ENCODE data around the gene PDX1. TPM values are rescaled to one million over a fixed set of nuclear protein-coding genes. Genes with fewer than 3 reads are reported as not detected.

The PDX1 gene
- total RNA-seq, 4 donors from 2014 or later: 0.16 TPM; not detected in 3

DNA sequence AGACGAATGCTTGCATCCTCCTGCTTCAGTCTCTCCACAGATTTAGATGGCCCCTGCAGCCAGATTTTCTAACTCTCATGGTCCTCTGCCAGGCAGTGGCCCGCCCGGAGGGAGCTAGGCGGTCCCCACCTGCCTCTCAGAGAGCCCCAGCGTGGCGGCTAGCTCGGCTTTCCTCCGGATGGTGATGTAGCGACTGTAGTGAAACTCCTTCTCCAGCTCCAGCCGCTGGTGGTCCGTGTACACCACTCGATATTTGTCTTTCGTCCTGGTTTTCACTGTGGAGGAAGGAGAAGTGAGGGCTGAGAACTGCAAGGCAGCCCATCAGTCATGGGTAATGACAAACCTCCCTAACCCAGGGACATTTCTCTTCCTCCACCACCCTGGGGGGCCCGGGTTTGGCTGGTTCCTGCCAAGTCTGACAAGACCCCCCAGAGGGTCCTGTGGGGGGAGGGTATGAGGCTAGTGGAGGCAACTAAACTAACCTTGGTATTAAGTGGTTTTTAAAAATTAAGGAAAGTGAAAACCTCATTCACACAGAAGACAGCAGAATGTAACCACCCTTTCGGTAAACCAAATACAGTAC is 45.0 kb downstream of the PDX1 start:
- Histone ChIP-seq H3K36me3 (no peaks in the 10 kb centered on the region), H3K4me1 (peaks cover 0 to 61% (median 44%) of the 10 kb centered on the region in 4 donors), H3K4me3 (peak overlapping the region in 3 of 4 donors; percentile 72 to 75 (median 73)), H3K9me3 (no peaks in the 10 kb centered on the region), H3K27ac (peak overlapping the region; percentile 75 to 97 (median 92)), H3K27me3 (peaks cover 95% of the 10 kb centered on the region)
- intact Hi-C loops (cut with DNase I; ENCODE audit: low total_unique reads): no loop called here
- in situ Hi-C loops (cut with MboI; ENCODE audit: low pct_ligation_motif_present in 1 of 4, low pct_unique_long_range_greater_than_20kb in 1 of 4, low sequenced_read_pairs in 3 of 4): no loop called here
- TF ChIP-seq, protein P1, sequence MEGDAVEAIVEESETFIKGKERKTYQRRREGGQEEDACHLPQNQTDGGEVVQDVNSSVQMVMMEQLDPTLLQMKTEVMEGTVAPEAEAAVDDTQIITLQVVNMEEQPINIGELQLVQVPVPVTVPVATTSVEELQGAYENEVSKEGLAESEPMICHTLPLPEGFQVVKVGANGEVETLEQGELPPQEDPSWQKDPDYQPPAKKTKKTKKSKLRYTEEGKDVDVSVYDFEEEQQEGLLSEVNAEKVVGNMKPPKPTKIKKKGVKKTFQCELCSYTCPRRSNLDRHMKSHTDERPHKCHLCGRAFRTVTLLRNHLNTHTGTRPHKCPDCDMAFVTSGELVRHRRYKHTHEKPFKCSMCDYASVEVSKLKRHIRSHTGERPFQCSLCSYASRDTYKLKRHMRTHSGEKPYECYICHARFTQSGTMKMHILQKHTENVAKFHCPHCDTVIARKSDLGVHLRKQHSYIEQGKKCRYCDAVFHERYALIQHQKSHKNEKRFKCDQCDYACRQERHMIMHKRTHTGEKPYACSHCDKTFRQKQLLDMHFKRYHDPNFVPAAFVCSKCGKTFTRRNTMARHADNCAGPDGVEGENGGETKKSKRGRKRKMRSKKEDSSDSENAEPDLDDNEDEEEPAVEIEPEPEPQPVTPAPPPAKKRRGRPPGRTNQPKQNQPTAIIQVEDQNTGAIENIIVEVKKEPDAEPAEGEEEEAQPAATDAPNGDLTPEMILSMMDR (IDR thresholded peaks at IDR 0.05): no peak
- TF ChIP-seq POLR2A (IDR thresholded peaks at IDR 0.05) (no peak), POLR2AphosphoS5 (IDR thresholded peaks at IDR 0.05) (no peak), EP300 (IDR thresholded peaks at IDR 0.05; ENCODE audit: low read depth) (no peak)
- no peak for DNase-seq
- WGBS, 2 donors (ENCODE audit: low coverage in 1 of 2): 24 to 41% methylated on average over 8 to 15 of the region's 15 CpGs

DNA sequence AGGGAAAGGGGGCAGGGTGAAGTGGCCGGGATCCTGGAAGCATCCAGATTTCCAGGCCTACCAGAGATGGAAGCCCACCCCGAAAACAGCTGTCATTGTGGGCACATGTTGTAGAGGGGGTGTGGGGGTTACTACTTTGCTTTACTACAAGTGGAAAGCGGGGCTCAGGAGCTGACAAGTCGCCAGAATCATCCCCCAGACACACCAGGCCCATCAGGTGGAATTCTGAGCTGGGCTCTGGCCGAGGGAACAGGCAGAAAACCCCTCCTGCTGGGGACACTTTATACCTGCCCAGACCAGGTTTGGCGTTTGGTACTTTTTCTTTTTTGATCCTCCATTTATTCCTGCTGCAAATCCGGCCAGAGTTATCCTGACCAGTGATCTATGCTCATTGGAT is 45.5 kb downstream of the PDX1 start:
- 42 to 49% methylated on average over 6 to 7 of the region's 7 CpGs for WGBS, 2 donors (ENCODE audit: low coverage in 1 of 2)
- Histone ChIP-seq H3K4me3 (peak overlapping the region in 3 of 4 donors; percentile 72 to 75 (median 73)), H3K4me1 (peaks cover 0 to 56% (median 38%) of the 10 kb centered on the region in 4 donors), H3K9me3 (no peaks in the 10 kb centered on the region), H3K27me3 (peaks cover 95% of the 10 kb centered on the region), H3K27ac (peak overlapping the region; percentile 75 to 97 (median 92)), H3K36me3 (no peaks in the 10 kb centered on the region)
- intact Hi-C loops (cut with DNase I; ENCODE audit: low total_unique reads): no loop called here
- no peak for DNase-seq
- TF ChIP-seq EP300 (IDR thresholded peaks at IDR 0.05; ENCODE audit: low read depth): no peak
- TF ChIP-seq, protein P1 (IDR thresholded peaks at IDR 0.05): no peak
- TF ChIP-seq POLR2AphosphoS5 (IDR thresholded peaks at IDR 0.05): no peak
- TF ChIP-seq POLR2A (IDR thresholded peaks at IDR 0.05): no peak
- in situ Hi-C loops (cut with MboI; ENCODE audit: low pct_ligation_motif_present in 1 of 4, low pct_unique_long_range_greater_than_20kb in 1 of 4, low sequenced_read_pairs in 3 of 4): no loop called here

DNA sequence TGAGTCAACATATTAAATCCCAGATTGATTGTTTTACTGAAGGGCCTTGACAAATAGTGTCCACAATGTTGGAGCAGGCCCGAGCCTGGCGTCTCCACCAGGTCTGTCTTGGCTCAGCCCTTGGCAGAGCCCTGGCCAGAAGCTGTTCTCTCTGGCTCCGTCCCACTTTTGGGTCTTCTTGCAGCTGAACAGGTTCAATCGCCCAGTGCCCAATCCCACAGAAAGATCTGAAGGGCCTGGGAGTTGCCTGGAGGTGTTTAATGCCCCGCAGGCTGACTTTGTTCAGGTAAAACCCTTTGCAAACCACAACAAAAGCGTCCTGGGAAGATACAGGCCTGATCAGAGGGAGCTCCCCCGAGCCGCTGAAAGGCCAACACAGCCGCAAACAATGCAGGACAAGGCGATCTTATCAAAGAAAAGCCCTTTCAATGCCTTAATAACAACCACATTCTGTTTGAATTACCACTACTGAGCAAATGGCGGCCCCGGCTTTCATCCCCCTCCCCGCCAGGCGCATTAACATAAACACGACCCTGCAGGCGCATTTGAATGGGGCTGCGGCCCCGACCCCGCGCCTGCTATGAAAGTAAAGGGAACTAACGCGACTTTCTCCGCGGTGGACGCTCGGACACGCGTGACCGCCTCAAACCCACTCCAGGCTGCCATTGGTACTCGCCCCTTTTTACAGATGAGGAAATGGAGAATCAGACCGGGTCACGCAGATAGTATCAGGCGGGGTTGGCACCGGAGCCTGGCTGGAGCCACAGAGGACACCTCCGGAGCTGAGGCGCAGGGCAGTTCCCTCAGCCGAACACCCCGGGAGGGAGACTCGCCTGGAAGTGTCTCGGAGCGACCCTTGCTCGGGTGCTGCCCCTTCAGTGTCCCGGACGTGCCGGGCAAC is 46.2 kb downstream of the PDX1 start:
- in situ Hi-C loops (cut with MboI; ENCODE audit: low pct_ligation_motif_present in 1 of 4, low pct_unique_long_range_greater_than_20kb in 1 of 4, low sequenced_read_pairs in 3 of 4): no loop called here
- H3K27me3 ChIP-seq: peaks cover 95% of the 10 kb centered on the region

More for the DNA sequence above, 46.2 kb downstream of the PDX1 start:
- WGBS, 2 donors (ENCODE audit: low coverage in 1 of 2): 11% methylated on average over 45 of the region's 45 CpGs; no CpG with 5 or more reads in 1 of the 2 donors
- TF ChIP-seq, protein P1 (IDR thresholded peaks at IDR 0.05): no peak
- TF ChIP-seq POLR2A (IDR thresholded peaks at IDR 0.05) (peak; percentile 61), POLR2AphosphoS5 (IDR thresholded peaks at IDR 0.05) (peak in 1 of 3 donors; percentile 66), EP300 (IDR thresholded peaks at IDR 0.05; ENCODE audit: low read depth) (no peak)
- H3K9me3 ChIP-seq: no peaks in the 10 kb centered on the region
- H3K36me3 ChIP-seq: no peaks in the 10 kb centered on the region
- DNase-seq: peak; percentile 46
- peaks cover 0 to 50% (median 34%) of the 10 kb centered on the region in 4 donors for H3K4me1 ChIP-seq
- intact Hi-C loops (cut with DNase I; ENCODE audit: low total_unique reads): no loop called here
- peak overlapping the region; percentile 30 to 75 (median 72) for H3K4me3 ChIP-seq
- H3K27ac ChIP-seq: peak overlapping the region; percentile 75 to 97 (median 92)
